Breast epithelium (tissue), 4 donors: ENCODE measurements around the gene ACACA. TPM values are rescaled to one million over a fixed set of nuclear protein-coding genes. Genes with fewer than 3 reads are reported as not detected.

ENCODE experiments used
- DNase-seq, 2 donors: peaks; one replicate each; pipeline ENCODE4 v3.0.0-alpha.2; 2019; ENCODE audit warnings: low spot score in 2 of 2
- H3K27ac ChIP-seq, 2 donors: fragments of 200-600 bp; sonication (generic) in 1 of 2; one replicate each; pipeline ENCODE4 v1.5.1; 2016 to 2019; ENCODE audit warnings: mild to moderate bottlenecking in 1 of 2
- H3K27me3 ChIP-seq, 2 donors: fragments of 200-600 bp; sonication (generic) in 1 of 2; one replicate each; pipeline versions ENCODE4 v1.5.1 to v1.6.0; 2017 to 2019; ENCODE audit warnings: control low read depth in 1 of 2, mild to moderate bottlenecking in 1 of 2
- H3K36me3 ChIP-seq: fragments of 200-600 bp; one replicate; pipeline ENCODE4 v1.5.1; 2019
- H3K4me1 ChIP-seq, 2 donors: fragments of 200-600 bp; sonication (generic); one replicate each; pipeline ENCODE4 v1.5.1; 2016 to 2019; ENCODE audit warnings: control low read depth in 1 of 2
- H3K4me3 ChIP-seq, 3 donors: fragments of 200-600 bp; sonication (generic); 1 replicate in 2 of 3; 2 replicates in 1 of 3; pipeline ENCODE4 v1.5.1; 2016 to 2019; ENCODE audit warnings: mild to moderate bottlenecking in 3 of 3, moderate library complexity in 2 of 3
- H3K9me3 ChIP-seq, 2 donors: fragments of 200-600 bp; sonication (generic) in 1 of 2; one replicate each; pipeline ENCODE4 v1.5.1; 2016 to 2019; ENCODE audit warnings: control low read depth in 1 of 2
- CTCF ChIP-seq, 3 donors: fragments of 450-650 bp; IDR thresholded peaks; one replicate each; pipeline ENCODE4 v1.5.1; 2016 to 2017; ENCODE audit warnings: antibody characterized with exemption in 3 of 3, mild to moderate bottlenecking in 3 of 3, moderate library complexity in 3 of 3
- POLR2A ChIP-seq: fragments of 450-650 bp; IDR thresholded peaks from one replicate; pipeline ENCODE4 v1.6.1; 2016; ENCODE audit warnings: antibody characterized with exemption, mild to moderate bottlenecking, moderate library complexity
- POLR2AphosphoS5 ChIP-seq, 3 donors: sonication (generic); formaldehyde crosslinking; IDR thresholded peaks; one replicate each; pipeline ENCODE4 v1.6.1; 2017; ENCODE audit warnings: antibody characterized with exemption in 3 of 3
- intact Hi-C: fragments of 100-400 bp; cut with DNase I; formaldehyde crosslinking; loops from one replicate; pipeline ENCODE4 v1.15.1; 2023; ENCODE audit warnings: low total_unique reads
- total RNA-seq, 3 donors: library from RNA; depleted of rRNA; stranded (reverse); fragments of >200 nt; gene quantifications; one replicate each; pipeline ENCODE4 v1.1.0, GENCODE V29; 2016

ACACA gene
- total RNA-seq, 3 donors from 2014 or later, result 32.8 to 46.5 (median 36.1) TPM

- H3K27ac ChIP-seq, result no peak overlapping the region
- DNase-seq, result no peak
- no peaks in the 10 kb centered on the region for H3K4me1 ChIP-seq
- no peaks in the 10 kb centered on the region for H3K36me3 ChIP-seq
- no peaks in the 10 kb centered on the region for H3K9me3 ChIP-seq
- H3K4me3 ChIP-seq, result no peak overlapping the region
- intact Hi-C loops, result no loop called here
- H3K27me3 ChIP-seq, result no peaks in the 10 kb centered on the region
- no peak for TF ChIP-seq POLR2AphosphoS5 (IDR thresholded peaks at IDR 0.05)
Observed at GRCh38 chr17:37060094-37060493, 346.5 kb downstream of the ACACA start.

GRCh38 chr17:37059493-37059892 is 347.1 kb downstream of the ACACA start:
- Histone ChIP-seq H3K27ac (no peak overlapping the region), H3K27me3 (no peaks in the 10 kb centered on the region), H3K36me3 (no peaks in the 10 kb centered on the region), H3K9me3 (no peaks in the 10 kb centered on the region), H3K4me1 (no peaks in the 10 kb centered on the region), H3K4me3 (no peak overlapping the region)
- TF ChIP-seq POLR2A (no peak), POLR2AphosphoS5 (IDR thresholded peaks at IDR 0.05) (no peak), CTCF (IDR thresholded peaks at IDR 0.05) (no peak)
- intact Hi-C loops, result no loop called here
- DNase-seq, result no peak

- TF ChIP-seq CTCF (IDR thresholded peaks at IDR 0.05) (no peak), POLR2A (no peak), POLR2AphosphoS5 (IDR thresholded peaks at IDR 0.05) (no peak)
- Histone ChIP-seq H3K4me1 (no peaks in the 10 kb centered on the region), H3K27me3 (no peaks in the 10 kb centered on the region), H3K27ac (no peak overlapping the region), H3K36me3 (no peaks in the 10 kb centered on the region), H3K4me3 (no peak overlapping the region), H3K9me3 (no peaks in the 10 kb centered on the region)
- no peak for DNase-seq
- intact Hi-C loops, result no loop called here
Observed at GRCh38 chr17:37056622-37057021, 350.0 kb downstream of the ACACA start.

- intact Hi-C loops, result no loop called here
- H3K36me3 ChIP-seq, result no peaks in the 10 kb centered on the region
- H3K4me1 ChIP-seq, result no peaks in the 10 kb centered on the region
Observed at GRCh38 chr17:37054894-37055293, 351.7 kb downstream of the ACACA start.

GRCh38 chr17:37052450-37052849 is 354.2 kb downstream of the ACACA start:
- no peak overlapping the region for H3K4me3 ChIP-seq
- no peak for DNase-seq
- H3K36me3 ChIP-seq, result no peaks in the 10 kb centered on the region
- no peak for TF ChIP-seq CTCF (IDR thresholded peaks at IDR 0.05)
- no peak for TF ChIP-seq POLR2A
- TF ChIP-seq POLR2AphosphoS5 (IDR thresholded peaks at IDR 0.05), result no peak
- H3K27me3 ChIP-seq, result no peaks in the 10 kb centered on the region
- intact Hi-C loops, result no loop called here
- no peak overlapping the region for H3K27ac ChIP-seq
- H3K4me1 ChIP-seq, result no peaks in the 10 kb centered on the region
- H3K9me3 ChIP-seq, result no peaks in the 10 kb centered on the region

More at GRCh38 chr17:37054894-37055293, 351.7 kb downstream of the ACACA start:
- no peak overlapping the region for H3K27ac ChIP-seq
- no peaks in the 10 kb centered on the region for H3K27me3 ChIP-seq
- no peak for DNase-seq
- TF ChIP-seq POLR2A, result no peak
- no peak for TF ChIP-seq POLR2AphosphoS5 (IDR thresholded peaks at IDR 0.05)
- H3K9me3 ChIP-seq, result no peaks in the 10 kb centered on the region
- H3K4me3 ChIP-seq, result no peak overlapping the region

- intact Hi-C loops, result no loop called here
- DNase-seq, result no peak
- H3K27ac ChIP-seq, result no peak overlapping the region
- H3K4me1 ChIP-seq, result no peaks in the 10 kb centered on the region
- H3K27me3 ChIP-seq, result no peaks in the 10 kb centered on the region
- H3K9me3 ChIP-seq, result no peaks in the 10 kb centered on the region
- no peak for TF ChIP-seq POLR2A
- no peak for TF ChIP-seq POLR2AphosphoS5 (IDR thresholded peaks at IDR 0.05)
- TF ChIP-seq CTCF (IDR thresholded peaks at IDR 0.05), result no peak
- H3K36me3 ChIP-seq, result no peaks in the 10 kb centered on the region
- H3K4me3 ChIP-seq, result no peak overlapping the region
Observed at GRCh38 chr17:37051833-37052232, 354.8 kb downstream of the ACACA start.
